HFFc6 (cell line): Measurements from ENCODE around the gene LRRC28. TPM values are rescaled to one million over a fixed set of nuclear protein-coding genes. Genes with fewer than 3 reads are reported as not detected.

Source experiments
- DNase-seq: peaks from one replicate; pipeline ENCODE4 v3.0.0-alpha.2; 2018
- H3K27ac Mint-ChIP-seq: 2 replicates; pipeline ENCODE4 v1.8.0; 2020; ENCODE audit warnings: mild to moderate bottlenecking, mixed read lengths
- H3K27me3 Mint-ChIP-seq: 2 replicates; pipeline ENCODE4 v1.8.0; 2021; ENCODE audit warnings: mild to moderate bottlenecking, moderate library complexity, mixed read lengths; ENCODE audit not compliant: insufficient read depth
- H3K36me3 Mint-ChIP-seq: 2 replicates; pipeline ENCODE4 v1.8.0; 2021; ENCODE audit warnings: low read depth, mixed read lengths
- H3K4me1 Mint-ChIP-seq: 2 replicates; pipeline ENCODE4 v1.8.0; 2020; ENCODE audit warnings: low read depth, mixed read lengths
- H3K4me3 Mint-ChIP-seq: 2 replicates; pipeline ENCODE4 v1.8.0; 2020; ENCODE audit warnings: mild to moderate bottlenecking, moderate library complexity, mixed read lengths
- H3K9me3 Mint-ChIP-seq: 2 replicates; pipeline ENCODE4 v1.8.0; 2020; ENCODE audit warnings: mild to moderate bottlenecking, mixed read lengths
- total RNA-seq, 6 experiments: library from RNA; stranded (reverse); fragmentation: NEBNext Ultra II Directional; extraction: Animal tissue kit (Norgen Biotek cat#: 25700); gene quantifications; 2 replicates in 1 of 6; 3 replicates in 5 of 6; pipeline ENCODE4 v1.2.3, GENCODE V29; 2021
- TF ChIP-seq, protein P1 (sequence below): fragments of 200-600 bp; sonication (generic); IDR thresholded peaks from 2 replicates; pipeline ENCODE4 v1.5.0; 2021; ENCODE audit warnings: antibody characterized with exemption, mild to moderate bottlenecking

LRRC28 gene
- total RNA-seq, 6 experiments from 2014 or later, result 11.1 to 18.4 (median 15.1) TPM

DNA sequence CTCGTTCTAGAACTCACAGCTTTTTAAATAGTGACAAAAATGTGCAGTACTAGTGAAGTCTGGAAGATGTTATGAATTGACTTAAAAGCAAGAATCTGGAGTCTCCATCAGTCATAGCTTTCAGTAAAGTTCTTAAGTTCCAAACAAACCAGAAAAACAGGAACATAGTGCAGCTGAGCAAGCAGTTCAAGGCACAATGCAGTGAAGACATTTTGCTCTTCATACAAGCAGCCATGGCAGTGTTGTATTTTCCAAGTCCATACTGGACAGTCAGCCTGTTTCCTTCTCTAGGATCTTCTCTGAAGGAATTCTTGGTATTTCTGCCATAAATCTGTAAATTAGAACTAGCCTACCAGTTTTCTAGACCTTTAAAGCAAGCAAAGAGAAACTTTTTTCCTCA, 90.5 kb downstream of the LRRC28 start:
- TF ChIP-seq, protein P1, sequence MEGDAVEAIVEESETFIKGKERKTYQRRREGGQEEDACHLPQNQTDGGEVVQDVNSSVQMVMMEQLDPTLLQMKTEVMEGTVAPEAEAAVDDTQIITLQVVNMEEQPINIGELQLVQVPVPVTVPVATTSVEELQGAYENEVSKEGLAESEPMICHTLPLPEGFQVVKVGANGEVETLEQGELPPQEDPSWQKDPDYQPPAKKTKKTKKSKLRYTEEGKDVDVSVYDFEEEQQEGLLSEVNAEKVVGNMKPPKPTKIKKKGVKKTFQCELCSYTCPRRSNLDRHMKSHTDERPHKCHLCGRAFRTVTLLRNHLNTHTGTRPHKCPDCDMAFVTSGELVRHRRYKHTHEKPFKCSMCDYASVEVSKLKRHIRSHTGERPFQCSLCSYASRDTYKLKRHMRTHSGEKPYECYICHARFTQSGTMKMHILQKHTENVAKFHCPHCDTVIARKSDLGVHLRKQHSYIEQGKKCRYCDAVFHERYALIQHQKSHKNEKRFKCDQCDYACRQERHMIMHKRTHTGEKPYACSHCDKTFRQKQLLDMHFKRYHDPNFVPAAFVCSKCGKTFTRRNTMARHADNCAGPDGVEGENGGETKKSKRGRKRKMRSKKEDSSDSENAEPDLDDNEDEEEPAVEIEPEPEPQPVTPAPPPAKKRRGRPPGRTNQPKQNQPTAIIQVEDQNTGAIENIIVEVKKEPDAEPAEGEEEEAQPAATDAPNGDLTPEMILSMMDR, result no peak
- no peak for DNase-seq
- Mint-ChIP-seq H3K4me3 (no peak overlapping the region), H3K4me1 (peaks cover 33% of the 10 kb centered on the region), H3K9me3 (no peaks in the 10 kb centered on the region), H3K27me3 (no peaks in the 10 kb centered on the region; the same call in 1 of the 2 replicates), H3K27ac (peak overlapping the region; percentile 88), H3K36me3 (no peaks in the 10 kb centered on the region; the same call in 1 of the 2 replicates)

DNA sequence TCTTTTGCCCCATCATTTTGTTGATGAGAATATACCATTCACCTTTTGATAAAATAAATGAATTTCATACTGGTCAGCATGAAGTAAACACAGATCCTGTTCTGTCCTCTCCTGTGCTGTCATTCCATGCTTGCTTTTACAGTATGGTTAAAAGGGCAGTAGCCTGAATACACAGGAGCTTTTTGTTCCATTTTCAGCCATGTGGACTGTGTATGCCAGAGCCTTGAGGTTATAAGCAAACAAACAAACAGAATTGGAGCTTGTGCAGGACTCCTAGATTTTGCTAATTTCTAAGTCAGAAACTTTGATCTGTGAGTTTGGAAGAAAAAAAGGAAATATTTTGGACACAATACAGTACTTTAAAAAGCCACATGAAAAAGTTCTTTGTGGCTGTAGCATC, 91.9 kb downstream of the LRRC28 start:
- Mint-ChIP-seq H3K36me3 (peaks cover under 1% of the 10 kb centered on the region; the same call in 1 of the 2 replicates), H3K9me3 (no peaks in the 10 kb centered on the region), H3K27me3 (no peaks in the 10 kb centered on the region), H3K4me1 (peaks cover 45% of the 10 kb centered on the region), H3K4me3 (no peak overlapping the region), H3K27ac (no peak overlapping the region)
- TF ChIP-seq, protein P1, result no peak
- DNase-seq, result no peak

DNA sequence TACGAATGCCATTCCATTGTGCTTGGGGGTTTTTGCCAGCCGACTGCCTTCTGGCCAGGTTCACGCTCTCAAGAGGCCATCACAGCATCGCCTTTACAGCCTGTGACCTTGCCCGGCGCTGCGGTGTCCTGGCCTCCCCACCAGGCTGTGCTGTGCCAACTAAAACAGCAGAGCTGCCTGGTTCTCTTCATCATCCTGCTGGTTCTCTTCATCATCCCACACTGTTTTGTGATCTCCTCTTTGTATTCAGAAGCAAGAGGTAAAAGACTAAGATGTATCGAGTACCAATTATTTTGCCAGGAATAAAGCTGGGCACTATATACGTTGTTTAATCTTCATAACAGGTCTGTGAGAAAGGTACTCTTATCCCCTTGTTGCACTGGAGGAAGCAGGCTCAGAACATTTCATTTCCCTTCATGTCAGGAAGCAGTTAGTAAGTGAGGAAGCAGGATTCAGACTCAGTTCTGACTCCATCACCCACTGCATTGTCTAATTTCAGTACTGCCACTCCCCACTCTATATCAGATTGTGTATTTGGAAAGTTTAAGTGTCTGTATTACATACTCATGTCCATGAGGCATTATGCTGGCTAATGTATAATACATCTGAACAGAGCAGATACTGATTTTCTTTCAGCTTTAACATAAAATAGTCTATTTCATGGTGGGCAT, 92.7 kb downstream of the LRRC28 start:
- Mint-ChIP-seq H3K4me1 (peaks cover 41% of the 10 kb centered on the region), H3K36me3 (peaks cover 5% of the 10 kb centered on the region; the same call in 1 of the 2 replicates), H3K9me3 (no peaks in the 10 kb centered on the region), H3K27me3 (no peaks in the 10 kb centered on the region; the same call in 1 of the 2 replicates), H3K4me3 (no peak overlapping the region), H3K27ac (no peak overlapping the region)
- DNase-seq, result no peak
- TF ChIP-seq, protein P1, result peak; percentile 37

DNA sequence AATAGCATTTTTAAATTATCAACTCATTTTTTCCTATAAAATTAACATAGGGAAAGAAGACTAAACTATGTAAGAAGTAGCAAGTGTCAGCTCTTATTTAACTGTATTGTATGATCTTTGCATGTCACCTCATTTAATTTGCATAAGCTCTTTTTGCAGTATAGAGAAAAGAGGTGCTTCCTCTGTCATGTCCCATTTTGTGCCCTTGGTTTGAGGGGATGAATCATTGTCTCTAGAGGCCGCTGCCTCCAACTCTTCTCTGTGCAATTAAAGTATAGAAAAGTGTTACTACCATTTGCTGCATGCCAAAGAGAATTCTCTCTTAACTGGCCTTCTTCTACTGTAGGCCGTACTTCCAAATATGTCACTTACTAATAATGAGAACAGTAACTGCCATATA, 93.4 kb downstream of the LRRC28 start:
- TF ChIP-seq, protein P1, result no peak
- Mint-ChIP-seq H3K4me3 (no peak overlapping the region), H3K36me3 (peaks cover 11% of the 10 kb centered on the region), H3K27me3 (no peaks in the 10 kb centered on the region; the same call in 1 of the 2 replicates), H3K27ac (no peak overlapping the region), H3K4me1 (peaks cover 41% of the 10 kb centered on the region), H3K9me3 (no peaks in the 10 kb centered on the region)
- no peak for DNase-seq

DNA sequence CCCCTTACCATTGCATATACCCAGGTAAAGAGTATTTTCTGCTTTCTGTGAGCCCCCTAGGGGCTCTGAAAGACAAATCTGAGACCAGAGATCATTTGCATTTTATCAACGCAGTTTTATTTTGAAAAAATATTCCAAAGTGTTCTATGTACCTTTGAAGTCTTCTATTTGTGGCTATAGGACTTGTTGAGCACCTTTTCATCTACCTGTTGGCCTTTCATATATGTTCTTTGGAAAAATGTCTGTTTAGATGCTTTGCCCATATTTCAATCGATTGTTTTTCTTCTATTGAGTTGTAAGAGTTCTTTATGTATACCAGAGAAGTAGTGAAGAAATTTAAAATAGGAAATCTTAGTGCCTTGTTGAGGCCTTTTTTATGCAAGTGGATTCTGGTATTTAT, 94.0 kb downstream of the LRRC28 start:
- Mint-ChIP-seq H3K36me3 (peaks cover 11% of the 10 kb centered on the region), H3K27me3 (no peaks in the 10 kb centered on the region; the same call in 1 of the 2 replicates), H3K27ac (no peak overlapping the region), H3K4me1 (peaks cover 37% of the 10 kb centered on the region), H3K9me3 (no peaks in the 10 kb centered on the region), H3K4me3 (no peak overlapping the region)
- DNase-seq, result no peak
- TF ChIP-seq, protein P1, result no peak
